ENCODE measurements around the gene MRPS11.

Gene MRPS11

GRCh38 chr15:88477904-88478303 lies 10.4 kb downstream of the MRPS11 start:
- no peak for TF ChIP-seq FOXP2 (optimal IDR thresholded peaks at IDR 0.05; ENCODE audit: borderline replicate concordance, extremely low read depth, extremely low read length, insufficient read depth)
- no peak for TF ChIP-seq POLR2AphosphoS5 (IDR thresholded peaks at IDR 0.05; ENCODE audit: low read depth, low read length)
- TF ChIP-seq SIN3A (IDR thresholded peaks at IDR 0.05; ENCODE audit: borderline replicate concordance, insufficient read depth, low read length) = no peak
- no peak for TF ChIP-seq REST (IDR thresholded peaks at IDR 0.05; ENCODE audit: insufficient read depth in 1 of 2, low read depth in 2 of 2, low read length in 2 of 2)
- no peak for TF ChIP-seq TAF1 (IDR thresholded peaks at IDR 0.05; ENCODE audit: borderline replicate concordance, insufficient read depth, low read length)

- TF ChIP-seq SIN3A (IDR thresholded peaks at IDR 0.05; ENCODE audit: borderline replicate concordance, insufficient read depth, low read length) = no peak
- no peak for TF ChIP-seq FOXP2 (optimal IDR thresholded peaks at IDR 0.05; ENCODE audit: borderline replicate concordance, extremely low read depth, extremely low read length, insufficient read depth)
- TF ChIP-seq POLR2AphosphoS5 (IDR thresholded peaks at IDR 0.05; ENCODE audit: low read depth, low read length) = no peak
- TF ChIP-seq TAF1 (IDR thresholded peaks at IDR 0.05; ENCODE audit: borderline replicate concordance, insufficient read depth, low read length) = no peak
- no peak for TF ChIP-seq REST (IDR thresholded peaks at IDR 0.05; ENCODE audit: insufficient read depth in 1 of 2, low read depth in 2 of 2, low read length in 2 of 2)
Measured at GRCh38 chr15:88479169-88479568, 11.7 kb downstream of the MRPS11 start.

- no peak for TF ChIP-seq REST (IDR thresholded peaks at IDR 0.05; ENCODE audit: insufficient read depth in 1 of 2, low read depth in 2 of 2, low read length in 2 of 2)
- no peak for TF ChIP-seq TAF1 (IDR thresholded peaks at IDR 0.05; ENCODE audit: borderline replicate concordance, insufficient read depth, low read length)
- no peak for TF ChIP-seq POLR2AphosphoS5 (IDR thresholded peaks at IDR 0.05; ENCODE audit: low read depth, low read length)
- no peak for TF ChIP-seq FOXP2 (optimal IDR thresholded peaks at IDR 0.05; ENCODE audit: borderline replicate concordance, extremely low read depth, extremely low read length, insufficient read depth)
- TF ChIP-seq SIN3A (IDR thresholded peaks at IDR 0.05; ENCODE audit: borderline replicate concordance, insufficient read depth, low read length) = no peak
Measured at GRCh38 chr15:88480981-88481380, 13.5 kb downstream of the MRPS11 start.

- no peak for TF ChIP-seq SIN3A (IDR thresholded peaks at IDR 0.05; ENCODE audit: borderline replicate concordance, insufficient read depth, low read length)
- no peak for TF ChIP-seq POLR2AphosphoS5 (IDR thresholded peaks at IDR 0.05; ENCODE audit: low read depth, low read length)
- TF ChIP-seq REST (IDR thresholded peaks at IDR 0.05; ENCODE audit: insufficient read depth in 1 of 2, low read depth in 2 of 2, low read length in 2 of 2) = no peak
- TF ChIP-seq TAF1 (IDR thresholded peaks at IDR 0.05; ENCODE audit: borderline replicate concordance, insufficient read depth, low read length) = no peak
- TF ChIP-seq FOXP2 (optimal IDR thresholded peaks at IDR 0.05; ENCODE audit: borderline replicate concordance, extremely low read depth, extremely low read length, insufficient read depth) = no peak
Measured at GRCh38 chr15:88482263-88482662, 14.8 kb downstream of the MRPS11 start.
